HEK293 (cell line): ENCODE measurements around the gene TMEM167B.

Experiments
- BCL11B ChIP-seq: fragments of 450-650 bp; formaldehyde crosslinking; IDR thresholded peaks from 2 replicates; pipeline ENCODE4 v1.5.1; 2016; ENCODE audit warnings: low read depth, missing biosample characterization, missing genetic modification characterization
- EGR2 ChIP-seq: fragments of 450-650 bp; formaldehyde crosslinking; IDR thresholded peaks from 2 replicates; pipeline ENCODE4 v1.5.1; 2016; ENCODE audit warnings: low read depth, missing biosample characterization, missing genetic modification characterization
- IKZF3 ChIP-seq: fragments of 450-650 bp; IDR thresholded peaks from 2 replicates; pipeline ENCODE4 v1.5.0; 2018; ENCODE audit warnings: missing biosample characterization, mild to moderate bottlenecking, missing genetic modification characterization, moderate library complexity
- KLF16 ChIP-seq: fragments of 450-650 bp; formaldehyde crosslinking; IDR thresholded peaks from 2 replicates; pipeline ENCODE4 v1.5.1; 2017; ENCODE audit warnings: missing biosample characterization, missing genetic modification characterization
- SCRT2 ChIP-seq: fragments of 450-650 bp; formaldehyde crosslinking; IDR thresholded peaks from 2 replicates; pipeline ENCODE4 v1.5.1; 2016; ENCODE audit warnings: missing biosample characterization, missing genetic modification characterization
- SP3 ChIP-seq: fragments of 450-650 bp; formaldehyde crosslinking; IDR thresholded peaks from 2 replicates; pipeline ENCODE4 v1.5.1; 2016; ENCODE audit warnings: missing biosample characterization, missing genetic modification characterization
- SP7 ChIP-seq: fragments of 450-650 bp; formaldehyde crosslinking; IDR thresholded peaks from 2 replicates; pipeline ENCODE4 v1.5.1; 2016; ENCODE audit warnings: missing biosample characterization, missing genetic modification characterization
- WT1 ChIP-seq: fragments of 450-650 bp; formaldehyde crosslinking; IDR thresholded peaks from 2 replicates; pipeline ENCODE4 v1.5.1; 2016; ENCODE audit warnings: missing biosample characterization, missing genetic modification characterization
- ZBTB21 ChIP-seq: fragments of 450-650 bp; formaldehyde crosslinking; IDR thresholded peaks from 2 replicates; pipeline ENCODE4 v1.5.1; 2017; ENCODE audit warnings: missing biosample characterization, missing genetic modification characterization
- ZFP41 ChIP-seq: fragments of 450-650 bp; formaldehyde crosslinking; IDR thresholded peaks from 2 replicates; pipeline ENCODE4 v1.5.1; 2016; ENCODE audit warnings: missing biosample characterization, missing genetic modification characterization, borderline replicate concordance
- ZIC2 ChIP-seq: fragments of 450-650 bp; formaldehyde crosslinking; IDR thresholded peaks from 2 replicates; pipeline ENCODE4 v1.5.1; 2016; ENCODE audit warnings: missing biosample characterization, missing genetic modification characterization
- ZNF112 ChIP-seq: fragments of 450-650 bp; formaldehyde crosslinking; IDR thresholded peaks from 2 replicates; pipeline ENCODE4 v1.5.0; 2017; ENCODE audit warnings: missing biosample characterization, missing genetic modification characterization
- ZNF146 ChIP-seq: fragments of 450-650 bp; formaldehyde crosslinking; IDR thresholded peaks from 2 replicates; pipeline ENCODE4 v1.5.1; 2016; ENCODE audit warnings: missing biosample characterization, missing genetic modification characterization
- ZNF24 ChIP-seq: fragments of 450-650 bp; formaldehyde crosslinking; IDR thresholded peaks from 2 replicates; pipeline ENCODE4 v1.5.1; 2016; ENCODE audit warnings: missing biosample characterization, missing genetic modification characterization
- ZNF335 ChIP-seq: fragments of 450-650 bp; formaldehyde crosslinking; conservative IDR thresholded peaks from 2 replicates; pipeline ENCODE4 v1.5.1; 2016; ENCODE audit warnings: missing biosample characterization, missing genetic modification characterization
- ZNF366 ChIP-seq: fragments of 450-650 bp; formaldehyde crosslinking; conservative IDR thresholded peaks from 2 replicates; pipeline ENCODE4 v1.5.1; 2016; ENCODE audit warnings: missing biosample characterization, missing genetic modification characterization
- ZNF37A ChIP-seq: fragments of 450-650 bp; IDR thresholded peaks from 2 replicates; pipeline ENCODE4 v1.5.1; 2018; ENCODE audit warnings: missing biosample characterization, missing genetic modification characterization
- ZNF394 ChIP-seq: fragments of 450-650 bp; formaldehyde crosslinking; IDR thresholded peaks from 2 replicates; pipeline ENCODE4 v1.5.1; 2016; ENCODE audit warnings: missing biosample characterization, missing genetic modification characterization, mild to moderate bottlenecking, moderate library complexity, borderline replicate concordance
- ZNF433 ChIP-seq: fragments of 450-650 bp; formaldehyde crosslinking; IDR thresholded peaks from 2 replicates; pipeline ENCODE4 v1.5.1; 2016; ENCODE audit warnings: missing biosample characterization, missing genetic modification characterization, low read depth
- ZNF501 ChIP-seq: fragments of 450-650 bp; formaldehyde crosslinking; IDR thresholded peaks from 2 replicates; pipeline ENCODE4 v1.5.1; 2016; ENCODE audit warnings: missing biosample characterization, missing genetic modification characterization
- ZNF610 ChIP-seq: fragments of 450-650 bp; formaldehyde crosslinking; IDR thresholded peaks from 2 replicates; pipeline ENCODE4 v1.5.1; 2016; ENCODE audit warnings: missing biosample characterization, missing genetic modification characterization, borderline replicate concordance
- ZNF660 ChIP-seq: fragments of 450-650 bp; IDR thresholded peaks from 2 replicates; pipeline ENCODE4 v1.5.1; 2018; ENCODE audit warnings: missing biosample characterization, mild to moderate bottlenecking, missing genetic modification characterization
- ZNF76 ChIP-seq: fragments of 450-650 bp; formaldehyde crosslinking; IDR thresholded peaks from 2 replicates; pipeline ENCODE4; 2016; ENCODE audit warnings: low read depth, missing biosample characterization, missing genetic modification characterization, borderline replicate concordance
- ZNF837 ChIP-seq: fragments of 450-650 bp; formaldehyde crosslinking; IDR thresholded peaks from 2 replicates; pipeline ENCODE4 v1.5.1; 2016; ENCODE audit warnings: missing biosample characterization, missing genetic modification characterization
- ZXDB ChIP-seq: fragments of 450-650 bp; formaldehyde crosslinking; IDR thresholded peaks from 2 replicates; pipeline ENCODE4 v1.5.1; 2016; ENCODE audit warnings: missing biosample characterization, missing genetic modification characterization
- TF ChIP-seq, protein P1 (sequence below): fragments of 450-650 bp; formaldehyde crosslinking; IDR thresholded peaks from 2 replicates; pipeline ENCODE4 v1.5.1; 2016; ENCODE audit warnings: missing biosample characterization, missing genetic modification characterization, low read depth
- TF ChIP-seq, protein P2 (sequence below): fragments of 450-650 bp; formaldehyde crosslinking; conservative IDR thresholded peaks from 2 replicates; pipeline ENCODE4 v1.5.1; 2016; ENCODE audit warnings: low read depth, missing biosample characterization, missing genetic modification characterization
- TF ChIP-seq, protein P3 (sequence below): fragments of 450-650 bp; formaldehyde crosslinking; optimal IDR thresholded peaks from 2 replicates; pipeline ENCODE3; 2016; ENCODE audit warnings: missing biosample characterization, mild to moderate bottlenecking, missing genetic modification characterization
- TF ChIP-seq, protein P4 (sequence below): fragments of 450-650 bp; formaldehyde crosslinking; IDR thresholded peaks from 2 replicates; pipeline ENCODE4 v1.5.1; 2016; ENCODE audit warnings: missing biosample characterization, missing genetic modification characterization
- TF ChIP-seq, protein P5 (sequence below): fragments of 450-650 bp; formaldehyde crosslinking; IDR thresholded peaks from 2 replicates; pipeline ENCODE4 v1.5.1; 2016; ENCODE audit warnings: missing biosample characterization, missing genetic modification characterization

Gene TMEM167B

DNA sequence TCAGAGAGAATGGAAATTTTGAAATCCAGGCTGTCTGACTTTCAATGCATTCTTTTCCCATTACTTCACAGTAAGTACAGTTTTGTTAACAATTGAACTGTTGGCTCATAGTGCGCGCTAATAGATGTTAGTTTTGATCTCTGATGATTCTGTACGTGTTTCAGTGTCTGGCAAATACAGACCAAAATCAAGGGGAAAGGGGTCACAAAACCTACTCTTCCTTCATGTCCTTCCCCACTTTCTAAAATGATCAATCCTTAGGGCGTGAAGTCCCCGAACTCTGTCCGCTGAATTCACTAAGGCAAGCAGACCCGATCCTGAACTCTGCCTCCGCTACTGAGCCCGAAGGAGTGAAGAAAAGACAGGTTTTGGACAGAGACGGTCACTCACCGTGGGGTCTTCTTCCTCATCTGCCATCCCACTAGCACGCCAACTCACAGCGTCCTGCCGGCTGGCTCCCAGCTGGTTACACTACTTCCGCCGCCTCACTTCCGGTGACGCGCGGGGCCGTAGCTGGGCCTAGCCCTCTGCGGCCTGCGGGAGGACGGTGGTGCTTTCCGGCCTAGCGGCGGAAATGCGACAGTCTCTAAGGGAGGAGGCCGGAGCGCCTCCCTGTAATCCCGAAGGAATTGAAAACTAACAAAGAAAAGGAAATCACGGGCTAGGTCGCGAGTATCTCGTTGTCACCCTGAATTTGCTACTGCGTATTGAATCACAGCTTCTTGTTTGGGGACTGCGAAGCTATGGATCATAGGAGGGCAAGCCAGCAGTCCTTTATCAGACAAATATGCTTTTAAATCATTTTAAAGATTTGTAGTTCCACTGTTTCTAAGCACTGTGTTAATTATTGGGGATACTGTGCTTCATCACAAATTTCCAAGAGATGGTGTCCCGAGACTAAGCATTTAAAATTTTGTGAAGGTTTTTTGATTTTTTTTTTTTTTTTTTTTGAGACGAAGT lies 14.8 kb upstream of the TMEM167B start, which contains the start of gene TAF13 (continued):
- TF ChIP-seq, protein P1, sequence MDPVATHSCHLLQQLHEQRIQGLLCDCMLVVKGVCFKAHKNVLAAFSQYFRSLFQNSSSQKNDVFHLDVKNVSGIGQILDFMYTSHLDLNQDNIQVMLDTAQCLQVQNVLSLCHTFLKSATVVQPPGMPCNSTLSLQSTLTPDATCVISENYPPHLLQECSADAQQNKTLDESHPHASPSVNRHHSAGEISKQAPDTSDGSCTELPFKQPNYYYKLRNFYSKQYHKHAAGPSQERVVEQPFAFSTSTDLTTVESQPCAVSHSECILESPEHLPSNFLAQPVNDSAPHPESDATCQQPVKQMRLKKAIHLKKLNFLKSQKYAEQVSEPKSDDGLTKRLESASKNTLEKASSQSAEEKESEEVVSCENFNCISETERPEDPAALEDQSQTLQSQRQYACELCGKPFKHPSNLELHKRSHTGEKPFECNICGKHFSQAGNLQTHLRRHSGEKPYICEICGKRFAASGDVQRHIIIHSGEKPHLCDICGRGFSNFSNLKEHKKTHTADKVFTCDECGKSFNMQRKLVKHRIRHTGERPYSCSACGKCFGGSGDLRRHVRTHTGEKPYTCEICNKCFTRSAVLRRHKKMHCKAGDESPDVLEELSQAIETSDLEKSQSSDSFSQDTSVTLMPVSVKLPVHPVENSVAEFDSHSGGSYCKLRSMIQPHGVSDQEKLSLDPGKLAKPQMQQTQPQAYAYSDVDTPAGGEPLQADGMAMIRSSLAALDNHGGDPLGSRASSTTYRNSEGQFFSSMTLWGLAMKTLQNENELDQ (tag by site-specific recombination): no peak
- TF ChIP-seq KLF16 (peak; percentile 53; the same call in 1 of the 2 replicates), ZNF76 (no peak; the same call in 1 of the 2 replicates), ZNF433 (no peak), WT1 (tag by site-specific recombination) (peak; percentile 64), ZNF37A (tag by site-specific recombination) (no peak), ZBTB21 (tag by site-specific recombination) (peak; percentile 72), ZIC2 (tag by site-specific recombination) (0 out of 2 replicates have a peak, but pooled peaks have one; percentile 41), ZNF394 (tag by site-specific recombination) (no peak; the same call in 1 of the 2 replicates), ZNF610 (peak; percentile 62; the same call in 1 of the 2 replicates), ZXDB (tag by site-specific recombination) (peak; percentile 80), BCL11B (tag by site-specific recombination) (peak; percentile 55; the same call in 1 of the 2 replicates), ZNF837 (tag by site-specific recombination) (no peak), ZNF660 (tag by site-specific recombination) (peak; percentile 69; the same call in 1 of the 2 replicates), ZNF146 (tag by site-specific recombination) (0 out of 2 replicates have a peak, but pooled peaks have one; percentile 17), SP3 (tag by site-specific recombination) (peak; percentile 43; the same call in 1 of the 2 replicates), EGR2 (tag by site-specific recombination) (peak; percentile 81), ZNF24 (peak; percentile 75), ZNF335 (tag by site-specific recombination) (peak; percentile 74), SP7 (tag by site-specific recombination) (peak; percentile 77), IKZF3 (peak; percentile 87; the same call in 1 of the 2 replicates), ZNF112 (no peak), ZFP41 (tag by site-specific recombination) (no peak), SCRT2 (0 out of 2 replicates have a peak, but pooled peaks have one; percentile 8), ZNF501 (peak; percentile 85), ZNF366 (peak; percentile 75)
- TF ChIP-seq, protein P2, sequence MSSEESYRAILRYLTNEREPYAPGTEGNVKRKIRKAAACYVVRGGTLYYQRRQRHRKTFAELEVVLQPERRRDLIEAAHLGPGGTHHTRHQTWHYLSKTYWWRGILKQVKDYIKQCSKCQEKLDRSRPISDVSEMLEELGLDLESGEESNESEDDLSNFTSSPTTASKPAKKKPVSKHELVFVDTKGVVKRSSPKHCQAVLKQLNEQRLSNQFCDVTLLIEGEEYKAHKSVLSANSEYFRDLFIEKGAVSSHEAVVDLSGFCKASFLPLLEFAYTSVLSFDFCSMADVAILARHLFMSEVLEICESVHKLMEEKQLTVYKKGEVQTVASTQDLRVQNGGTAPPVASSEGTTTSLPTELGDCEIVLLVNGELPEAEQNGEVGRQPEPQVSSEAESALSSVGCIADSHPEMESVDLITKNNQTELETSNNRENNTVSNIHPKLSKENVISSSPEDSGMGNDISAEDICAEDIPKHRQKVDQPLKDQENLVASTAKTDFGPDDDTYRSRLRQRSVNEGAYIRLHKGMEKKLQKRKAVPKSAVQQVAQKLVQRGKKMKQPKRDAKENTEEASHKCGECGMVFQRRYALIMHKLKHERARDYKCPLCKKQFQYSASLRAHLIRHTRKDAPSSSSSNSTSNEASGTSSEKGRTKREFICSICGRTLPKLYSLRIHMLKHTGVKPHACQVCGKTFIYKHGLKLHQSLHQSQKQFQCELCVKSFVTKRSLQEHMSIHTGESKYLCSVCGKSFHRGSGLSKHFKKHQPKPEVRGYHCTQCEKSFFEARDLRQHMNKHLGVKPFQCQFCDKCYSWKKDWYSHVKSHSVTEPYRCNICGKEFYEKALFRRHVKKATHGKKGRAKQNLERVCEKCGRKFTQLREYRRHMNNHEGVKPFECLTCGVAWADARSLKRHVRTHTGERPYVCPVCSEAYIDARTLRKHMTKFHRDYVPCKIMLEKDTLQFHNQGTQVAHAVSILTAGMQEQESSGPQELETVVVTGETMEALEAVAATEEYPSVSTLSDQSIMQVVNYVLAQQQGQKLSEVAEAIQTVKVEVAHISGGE (tag by site-specific recombination): peak; percentile 97
- TF ChIP-seq, protein P3, sequence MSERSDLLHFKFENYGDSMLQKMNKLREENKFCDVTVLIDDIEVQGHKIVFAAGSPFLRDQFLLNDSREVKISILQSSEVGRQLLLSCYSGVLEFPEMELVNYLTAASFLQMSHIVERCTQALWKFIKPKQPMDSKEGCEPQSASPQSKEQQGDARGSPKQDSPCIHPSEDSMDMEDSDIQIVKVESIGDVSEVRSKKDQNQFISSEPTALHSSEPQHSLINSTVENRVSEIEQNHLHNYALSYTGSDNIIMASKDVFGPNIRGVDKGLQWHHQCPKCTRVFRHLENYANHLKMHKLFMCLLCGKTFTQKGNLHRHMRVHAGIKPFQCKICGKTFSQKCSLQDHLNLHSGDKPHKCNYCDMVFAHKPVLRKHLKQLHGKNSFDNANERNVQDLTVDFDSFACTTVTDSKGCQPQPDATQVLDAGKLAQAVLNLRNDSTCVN (tag by site-specific recombination): peak; percentile 49
- TF ChIP-seq, protein P4, sequence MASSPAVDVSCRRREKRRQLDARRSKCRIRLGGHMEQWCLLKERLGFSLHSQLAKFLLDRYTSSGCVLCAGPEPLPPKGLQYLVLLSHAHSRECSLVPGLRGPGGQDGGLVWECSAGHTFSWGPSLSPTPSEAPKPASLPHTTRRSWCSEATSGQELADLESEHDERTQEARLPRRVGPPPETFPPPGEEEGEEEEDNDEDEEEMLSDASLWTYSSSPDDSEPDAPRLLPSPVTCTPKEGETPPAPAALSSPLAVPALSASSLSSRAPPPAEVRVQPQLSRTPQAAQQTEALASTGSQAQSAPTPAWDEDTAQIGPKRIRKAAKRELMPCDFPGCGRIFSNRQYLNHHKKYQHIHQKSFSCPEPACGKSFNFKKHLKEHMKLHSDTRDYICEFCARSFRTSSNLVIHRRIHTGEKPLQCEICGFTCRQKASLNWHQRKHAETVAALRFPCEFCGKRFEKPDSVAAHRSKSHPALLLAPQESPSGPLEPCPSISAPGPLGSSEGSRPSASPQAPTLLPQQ (tag by site-specific recombination): peak; percentile 61; the same call in 1 of the 2 replicates
- TF ChIP-seq, protein P5, sequence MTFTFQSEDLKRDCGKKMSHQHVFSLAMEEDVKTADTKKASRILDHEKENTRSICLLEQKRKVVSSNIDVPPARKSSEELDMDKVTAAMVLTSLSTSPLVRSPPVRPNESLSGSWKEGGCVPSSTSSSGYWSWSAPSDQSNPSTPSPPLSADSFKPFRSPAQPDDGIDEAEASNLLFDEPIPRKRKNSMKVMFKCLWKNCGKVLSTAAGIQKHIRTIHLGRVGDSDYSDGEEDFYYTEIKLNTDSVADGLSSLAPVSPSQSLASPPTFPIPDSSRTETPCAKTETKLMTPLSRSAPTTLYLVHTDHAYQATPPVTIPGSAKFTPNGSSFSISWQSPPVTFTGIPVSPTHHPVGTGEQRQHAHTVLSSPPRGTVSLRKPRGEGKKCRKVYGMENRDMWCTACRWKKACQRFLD (tag by site-specific recombination): peak; percentile 84; the same call in 1 of the 2 replicates
